B cell (primary cell): Measurements from ENCODE around the gene RALA.

Experiments used
- EZH2 ChIP-seq: IDR thresholded peaks from 2 replicates; pipeline ENCODE4 v1.6.1; 2012; ENCODE audit warnings: borderline replicate concordance, low read depth, mild to moderate bottlenecking, moderate library complexity, low read length; ENCODE audit not compliant: insufficient read depth, poor library complexity, severe bottlenecking
- TF ChIP-seq, protein P1 (sequence below): fragments of 200-600 bp; IDR thresholded peaks from one replicate; pipeline ENCODE4 v1.8.0; 2022; ENCODE audit warnings: antibody characterized with exemption, mild to moderate bottlenecking

DNA sequence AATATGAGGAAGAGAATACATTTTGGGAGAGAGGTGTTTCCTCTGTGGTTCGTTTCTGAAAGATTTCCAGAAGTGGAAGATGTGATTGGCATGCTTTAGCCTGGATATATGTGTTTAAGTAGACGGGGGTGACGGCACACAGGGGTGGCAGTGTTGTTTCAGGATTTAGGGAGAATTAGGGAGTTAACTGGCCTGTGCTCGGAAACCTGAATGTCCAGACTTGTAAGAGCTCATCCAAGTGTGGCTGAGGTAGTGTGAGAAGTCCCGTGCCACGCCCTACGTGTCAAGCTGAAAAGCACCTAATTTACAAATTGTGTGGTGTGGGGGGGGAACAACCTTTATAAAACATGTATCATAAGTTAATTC, 1.1 kb downstream of the RALA start:
- TF ChIP-seq, protein P1, sequence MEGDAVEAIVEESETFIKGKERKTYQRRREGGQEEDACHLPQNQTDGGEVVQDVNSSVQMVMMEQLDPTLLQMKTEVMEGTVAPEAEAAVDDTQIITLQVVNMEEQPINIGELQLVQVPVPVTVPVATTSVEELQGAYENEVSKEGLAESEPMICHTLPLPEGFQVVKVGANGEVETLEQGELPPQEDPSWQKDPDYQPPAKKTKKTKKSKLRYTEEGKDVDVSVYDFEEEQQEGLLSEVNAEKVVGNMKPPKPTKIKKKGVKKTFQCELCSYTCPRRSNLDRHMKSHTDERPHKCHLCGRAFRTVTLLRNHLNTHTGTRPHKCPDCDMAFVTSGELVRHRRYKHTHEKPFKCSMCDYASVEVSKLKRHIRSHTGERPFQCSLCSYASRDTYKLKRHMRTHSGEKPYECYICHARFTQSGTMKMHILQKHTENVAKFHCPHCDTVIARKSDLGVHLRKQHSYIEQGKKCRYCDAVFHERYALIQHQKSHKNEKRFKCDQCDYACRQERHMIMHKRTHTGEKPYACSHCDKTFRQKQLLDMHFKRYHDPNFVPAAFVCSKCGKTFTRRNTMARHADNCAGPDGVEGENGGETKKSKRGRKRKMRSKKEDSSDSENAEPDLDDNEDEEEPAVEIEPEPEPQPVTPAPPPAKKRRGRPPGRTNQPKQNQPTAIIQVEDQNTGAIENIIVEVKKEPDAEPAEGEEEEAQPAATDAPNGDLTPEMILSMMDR, result no peak
- no peak for TF ChIP-seq EZH2
